ENCODE data around the gene SMURF1.

SMURF1 gene

GRCh38 chr7:99123571-99124033 lies 20.3 kb downstream of the SMURF1 start:
- TF ChIP-seq ISL1 (CRISPR knock-in tag; IDR thresholded peaks at IDR 0.05) (no peak), POU6F1 (CRISPR knock-in tag; IDR thresholded peaks at IDR 0.05; ENCODE audit: borderline replicate concordance, low read depth) (no peak), PPARA (CRISPR knock-in tag; IDR thresholded peaks at IDR 0.05; ENCODE audit: borderline replicate concordance) (no peak)
- TF ChIP-seq, protein P1, sequence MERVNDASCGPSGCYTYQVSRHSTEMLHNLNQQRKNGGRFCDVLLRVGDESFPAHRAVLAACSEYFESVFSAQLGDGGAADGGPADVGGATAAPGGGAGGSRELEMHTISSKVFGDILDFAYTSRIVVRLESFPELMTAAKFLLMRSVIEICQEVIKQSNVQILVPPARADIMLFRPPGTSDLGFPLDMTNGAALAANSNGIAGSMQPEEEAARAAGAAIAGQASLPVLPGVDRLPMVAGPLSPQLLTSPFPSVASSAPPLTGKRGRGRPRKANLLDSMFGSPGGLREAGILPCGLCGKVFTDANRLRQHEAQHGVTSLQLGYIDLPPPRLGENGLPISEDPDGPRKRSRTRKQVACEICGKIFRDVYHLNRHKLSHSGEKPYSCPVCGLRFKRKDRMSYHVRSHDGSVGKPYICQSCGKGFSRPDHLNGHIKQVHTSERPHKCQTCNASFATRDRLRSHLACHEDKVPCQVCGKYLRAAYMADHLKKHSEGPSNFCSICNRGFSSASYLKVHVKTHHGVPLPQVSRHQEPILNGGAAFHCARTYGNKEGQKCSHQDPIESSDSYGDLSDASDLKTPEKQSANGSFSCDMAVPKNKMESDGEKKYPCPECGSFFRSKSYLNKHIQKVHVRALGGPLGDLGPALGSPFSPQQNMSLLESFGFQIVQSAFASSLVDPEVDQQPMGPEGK (CRISPR knock-in tag; IDR thresholded peaks at IDR 0.05; ENCODE audit: borderline replicate concordance) = no peak
- ATAC-seq = no peak

DNA sequence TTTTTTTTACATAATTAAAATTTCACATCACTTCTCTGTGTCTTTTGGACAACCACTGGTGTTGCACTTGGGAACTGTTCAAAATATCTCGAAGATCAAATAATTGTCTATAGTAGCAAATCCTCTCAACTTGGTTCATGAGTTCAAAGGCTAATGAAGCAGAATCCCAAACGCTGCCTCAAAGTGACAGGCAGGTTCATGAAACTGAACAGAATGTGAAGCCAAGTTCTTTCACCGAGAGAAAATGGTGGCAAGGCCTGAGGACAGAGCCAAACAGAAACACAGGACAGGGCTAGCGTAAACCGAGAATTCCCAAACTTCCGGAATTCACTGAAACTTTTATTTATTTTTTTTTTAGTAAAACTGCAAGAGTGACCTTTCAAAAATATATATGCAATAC lies 21.1 kb downstream of the SMURF1 start:
- TF ChIP-seq, protein P2, sequence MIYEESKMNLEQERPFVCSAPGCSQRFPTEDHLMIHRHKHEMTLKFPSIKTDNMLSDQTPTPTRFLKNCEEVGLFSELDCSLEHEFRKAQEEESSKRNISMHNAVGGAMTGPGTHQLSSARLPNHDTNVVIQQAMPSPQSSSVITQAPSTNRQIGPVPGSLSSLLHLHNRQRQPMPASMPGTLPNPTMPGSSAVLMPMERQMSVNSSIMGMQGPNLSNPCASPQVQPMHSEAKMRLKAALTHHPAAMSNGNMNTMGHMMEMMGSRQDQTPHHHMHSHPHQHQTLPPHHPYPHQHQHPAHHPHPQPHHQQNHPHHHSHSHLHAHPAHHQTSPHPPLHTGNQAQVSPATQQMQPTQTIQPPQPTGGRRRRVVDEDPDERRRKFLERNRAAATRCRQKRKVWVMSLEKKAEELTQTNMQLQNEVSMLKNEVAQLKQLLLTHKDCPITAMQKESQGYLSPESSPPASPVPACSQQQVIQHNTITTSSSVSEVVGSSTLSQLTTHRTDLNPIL (CRISPR knock-in tag; IDR thresholded peaks at IDR 0.05; ENCODE audit: low read depth) = no peak
- TF ChIP-seq, protein P3, sequence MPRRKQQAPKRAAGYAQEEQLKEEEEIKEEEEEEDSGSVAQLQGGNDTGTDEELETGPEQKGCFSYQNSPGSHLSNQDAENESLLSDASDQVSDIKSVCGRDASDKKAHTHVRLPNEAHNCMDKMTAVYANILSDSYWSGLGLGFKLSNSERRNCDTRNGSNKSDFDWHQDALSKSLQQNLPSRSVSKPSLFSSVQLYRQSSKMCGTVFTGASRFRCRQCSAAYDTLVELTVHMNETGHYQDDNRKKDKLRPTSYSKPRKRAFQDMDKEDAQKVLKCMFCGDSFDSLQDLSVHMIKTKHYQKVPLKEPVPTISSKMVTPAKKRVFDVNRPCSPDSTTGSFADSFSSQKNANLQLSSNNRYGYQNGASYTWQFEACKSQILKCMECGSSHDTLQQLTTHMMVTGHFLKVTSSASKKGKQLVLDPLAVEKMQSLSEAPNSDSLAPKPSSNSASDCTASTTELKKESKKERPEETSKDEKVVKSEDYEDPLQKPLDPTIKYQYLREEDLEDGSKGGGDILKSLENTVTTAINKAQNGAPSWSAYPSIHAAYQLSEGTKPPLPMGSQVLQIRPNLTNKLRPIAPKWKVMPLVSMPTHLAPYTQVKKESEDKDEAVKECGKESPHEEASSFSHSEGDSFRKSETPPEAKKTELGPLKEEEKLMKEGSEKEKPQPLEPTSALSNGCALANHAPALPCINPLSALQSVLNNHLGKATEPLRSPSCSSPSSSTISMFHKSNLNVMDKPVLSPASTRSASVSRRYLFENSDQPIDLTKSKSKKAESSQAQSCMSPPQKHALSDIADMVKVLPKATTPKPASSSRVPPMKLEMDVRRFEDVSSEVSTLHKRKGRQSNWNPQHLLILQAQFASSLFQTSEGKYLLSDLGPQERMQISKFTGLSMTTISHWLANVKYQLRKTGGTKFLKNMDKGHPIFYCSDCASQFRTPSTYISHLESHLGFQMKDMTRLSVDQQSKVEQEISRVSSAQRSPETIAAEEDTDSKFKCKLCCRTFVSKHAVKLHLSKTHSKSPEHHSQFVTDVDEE (CRISPR knock-in tag; IDR thresholded peaks at IDR 0.05) = no peak
- TF ChIP-seq ZFP30 (CRISPR knock-in tag; IDR thresholded peaks at IDR 0.05) = no peak
- TF ChIP-seq ZNF8 (CRISPR knock-in tag; IDR thresholded peaks at IDR 0.05) = no peak
- TF ChIP-seq RARB (CRISPR knock-in tag; IDR thresholded peaks at IDR 0.05) = no peak
- TF ChIP-seq SNAI2 (CRISPR knock-in tag; IDR thresholded peaks at IDR 0.05) = no peak
- ATAC-seq = no peak

DNA sequence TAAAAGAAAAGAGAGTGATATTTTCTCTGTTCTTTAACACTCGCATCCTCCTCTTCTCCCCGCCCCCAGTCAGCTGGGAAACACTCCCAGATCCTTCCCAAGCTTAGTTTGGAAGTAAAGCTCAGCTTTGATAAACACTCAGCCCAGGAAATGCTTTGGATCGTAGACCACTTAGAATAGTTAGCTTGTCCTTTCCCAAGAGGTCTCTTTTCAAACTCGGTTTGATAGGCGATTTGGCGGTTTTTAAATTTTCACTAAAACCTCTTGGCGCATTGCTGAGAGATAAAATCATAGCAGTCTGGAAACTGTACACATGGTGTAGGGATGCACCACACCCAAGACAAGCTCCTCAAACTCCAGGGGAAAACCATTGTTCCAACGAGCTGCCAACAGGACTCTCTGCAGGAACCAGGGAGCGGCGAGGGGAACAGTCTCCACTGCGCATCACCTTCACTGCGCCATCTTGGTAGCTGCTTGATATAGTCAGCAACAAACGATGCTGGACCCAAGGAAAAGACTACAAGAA lies 22.3 kb downstream of the SMURF1 start:
- TF ChIP-seq ARNTL (CRISPR knock-in tag; IDR thresholded peaks at IDR 0.05; ENCODE audit: borderline replicate concordance, low read depth) = no peak
- no peak for TF ChIP-seq GLIS3 (CRISPR knock-in tag; IDR thresholded peaks at IDR 0.05)
- no peak for TF ChIP-seq OSR1 (CRISPR knock-in tag; IDR thresholded peaks at IDR 0.05)
- TF ChIP-seq RARB (CRISPR knock-in tag; IDR thresholded peaks at IDR 0.05) = no peak
- TF ChIP-seq, protein P1 (CRISPR knock-in tag; IDR thresholded peaks at IDR 0.05; ENCODE audit: borderline replicate concordance) = no peak
- no peak for TF ChIP-seq ISL1 (CRISPR knock-in tag; IDR thresholded peaks at IDR 0.05)
- TF ChIP-seq PPARA (CRISPR knock-in tag; IDR thresholded peaks at IDR 0.05; ENCODE audit: borderline replicate concordance) = no peak
- no peak for TF ChIP-seq ESRRG (CRISPR knock-in tag; IDR thresholded peaks at IDR 0.05)
- TF ChIP-seq, protein P3 (CRISPR knock-in tag; IDR thresholded peaks at IDR 0.05) = no peak
- no peak for TF ChIP-seq ZFP3 (CRISPR knock-in tag; IDR thresholded peaks at IDR 0.05)
- ATAC-seq = no peak
